OCI-LY7 (cell line): ENCODE results near the gene SCAF8. TPM values are rescaled to one million over a fixed set of nuclear protein-coding genes. Genes with fewer than 3 reads are reported as not detected.
"Not testable (repeated sequence)": the region's sequence is repeated elsewhere in the genome, so short reads cannot be mapped to it uniquely, and the experiment has no call there.

Experiments
- BruUV-seq: library from RNA; stranded (reverse); fragments of 400-500 nt; replicated peaks from 2 replicates; lab custom pipeline; 2021; lab: Mats Ljungman, UMichigan
- CTCF ChIA-PET: fragments of 300-600 bp; sonication (Branson Sonifier 250); formaldehyde crosslinking; loops from one replicate; lab custom pipeline; 2022; ENCODE audit warnings: antibody characterized with exemption; ENCODE audit not compliant: unreplicated experiment; lab: Charles Lee
- POLR2A ChIA-PET: fragments of 300-600 bp; sonication (Branson Sonifier 250); formaldehyde crosslinking; loops from one replicate; lab custom pipeline; 2022; ENCODE audit warnings: antibody characterized with exemption; lab: Charles Lee
- DNase-seq: peaks from one replicate; pipeline ENCODE4 v3.0.0-alpha.2; 2015; ENCODE audit warnings: low spot score
- H2AFZ ChIP-seq: fragments of 200-600 bp; sonication (generic), shearing (Covaris generic); 2 replicates; pipeline ENCODE4 v1.6.1; 2014; ENCODE audit warnings: mild to moderate bottlenecking, antibody characterized with exemption, low read length, moderate library complexity
- H3K27ac ChIP-seq: fragments of 200-600 bp; sonication (generic); 2 replicates; pipeline ENCODE4 v1.5.1; 2014; ENCODE audit warnings: mixed run types, low read depth, mild to moderate bottlenecking, moderate library complexity, low read length, inconsistent platforms; ENCODE audit not compliant: poor library complexity, severe bottlenecking
- H3K36me3 ChIP-seq: fragments of 200-600 bp; sonication (generic); 2 replicates; pipeline ENCODE4 v1.6.1; 2014; ENCODE audit warnings: mild to moderate bottlenecking, antibody characterized with exemption, low read length, moderate library complexity, mixed read lengths; ENCODE audit not compliant: insufficient read depth
- H3K4me1 ChIP-seq: fragments of 200-600 bp; sonication (generic); 2 replicates; pipeline ENCODE4 v1.5.1; 2014; ENCODE audit warnings: mild to moderate bottlenecking, low read length; ENCODE audit not compliant: insufficient read depth, poor library complexity, severe bottlenecking
- H3K4me2 ChIP-seq: fragments of 200-600 bp; sonication (generic); 2 replicates; pipeline ENCODE4 v1.6.1; 2014; ENCODE audit warnings: mild to moderate bottlenecking, low read length
- H3K4me3 ChIP-seq: fragments of 200-600 bp; sonication (generic); 2 replicates; pipeline ENCODE4 v1.5.1; 2014; ENCODE audit warnings: mild to moderate bottlenecking, low read depth, low read length; ENCODE audit not compliant: poor library complexity, severe bottlenecking
- H3K79me2 ChIP-seq: fragments of 200-600 bp; sonication (generic); 2 replicates; pipeline ENCODE4 v1.6.1; 2016; ENCODE audit warnings: low read depth, mild to moderate bottlenecking, low read length, moderate library complexity, mixed read lengths; ENCODE audit not compliant: insufficient read depth
- H3K9me2 ChIP-seq: fragments of 200-600 bp; sonication (generic); 2 replicates; pipeline ENCODE4 v1.6.1; 2016; ENCODE audit warnings: mild to moderate bottlenecking, low read length, mixed read lengths; ENCODE audit not compliant: insufficient read depth
- H3K9me3 ChIP-seq: fragments of 200-600 bp; sonication (generic); 2 replicates; pipeline ENCODE4 v1.6.1; 2014; ENCODE audit warnings: mild to moderate bottlenecking, mixed run types, low read length, mixed read lengths
- H4K20me1 ChIP-seq: fragments of 200-600 bp; sonication (generic); 2 replicates; pipeline ENCODE4 v1.6.1; 2014; ENCODE audit warnings: mild to moderate bottlenecking, antibody characterized with exemption, low read length, moderate library complexity, mixed read lengths; ENCODE audit not compliant: insufficient read depth
- CTCF ChIP-seq: fragments of 200-600 bp; sonication (generic); conservative IDR thresholded peaks from 2 replicates; pipeline ENCODE4 v1.5.1; 2014; ENCODE audit warnings: mild to moderate bottlenecking, antibody characterized with exemption, low read length, moderate library complexity, mixed read lengths
- EZH2phosphoT487 ChIP-seq: fragments of 200-600 bp; sonication (generic); IDR thresholded peaks from 2 replicates; pipeline ENCODE4 v1.6.1; 2018; ENCODE audit warnings: low read depth, borderline replicate concordance, mild to moderate bottlenecking, mixed run types, antibody characterized with exemption, low read length, moderate library complexity, mixed read lengths
- intact Hi-C: fragments of 100-400 bp; cut with micrococcal nuclease; formaldehyde crosslinking; loops from one replicate; pipeline ENCODE4 v1.10.0; 2022; ENCODE audit not compliant: unreplicated experiment
- total RNA-seq, 2 experiments: library from RNA; depleted of rRNA in 1 of 2; stranded (reverse); fragments of >200 nt in 1 of 2; shearing (Covaris generic) in 1 of 2; gene quantifications; 2 replicates each; pipeline ENCODE4 v1.2.3, GENCODE V29; 2014 to 2022

SCAF8 gene
- total RNA-seq, 2 experiments from 2014 or later, result 25.8 to 47.0 TPM

GRCh38 chr6:154742891-154743290, 9.7 kb downstream of the SCAF8 start:
- Histone ChIP-seq H4K20me1 (peaks cover 18% of the 10 kb centered on the region; the same call in 1 of the 2 replicates), H3K4me2 (no peak overlapping the region), H3K4me3 (no peak overlapping the region), H2AFZ (no peak overlapping the region), H3K36me3 (peaks cover 97% of the 10 kb centered on the region), H3K27ac (no peak overlapping the region), H3K4me1 (peaks cover 26% of the 10 kb centered on the region), H3K9me3 (peaks cover 18% of the 10 kb centered on the region; the same call in 1 of the 2 replicates), H3K79me2 (peaks cover 100% of the 10 kb centered on the region), H3K9me2 (no peaks in the 10 kb centered on the region)
- no peak for TF ChIP-seq EZH2phosphoT487
- TF ChIP-seq CTCF, result no peak
- CTCF ChIA-PET, result no interaction called here
- no TSS peak for BruUV-seq
- POLR2A ChIA-PET, result interaction anchor here (0.6 to 1.0 kb wide), 3 partner anchors 13 to 83 kb away, joined by 4 to 6 read pairs (median 4); no protein-coding TSS in a partner anchor
- intact Hi-C loops, result no loop called here
- no peak for DNase-seq

GRCh38 chr6:154744029-154744745, 11.0 kb downstream of the SCAF8 start:
- CTCF ChIA-PET, BruUV-seq, H3K4me2 ChIP-seq, H2AFZ ChIP-seq, H3K9me2 ChIP-seq, intact Hi-C loops, H4K20me1 ChIP-seq, H3K27ac ChIP-seq, DNase-seq, H3K4me3 ChIP-seq: not testable (repeated sequence)
- POLR2A ChIA-PET, result interaction anchor here (0.6 kb wide), 1 partner anchor 798 kb away, joined by 3 read pairs; no protein-coding TSS in a partner anchor
- peaks cover 13% of the 10 kb centered on the region for H3K4me1 ChIP-seq
- H3K79me2 ChIP-seq, result peaks cover 100% of the 10 kb centered on the region
- peaks cover 94% of the 10 kb centered on the region for H3K36me3 ChIP-seq
- H3K9me3 ChIP-seq, result peaks cover 20% of the 10 kb centered on the region; the same call in 1 of the 2 replicates

DNA sequence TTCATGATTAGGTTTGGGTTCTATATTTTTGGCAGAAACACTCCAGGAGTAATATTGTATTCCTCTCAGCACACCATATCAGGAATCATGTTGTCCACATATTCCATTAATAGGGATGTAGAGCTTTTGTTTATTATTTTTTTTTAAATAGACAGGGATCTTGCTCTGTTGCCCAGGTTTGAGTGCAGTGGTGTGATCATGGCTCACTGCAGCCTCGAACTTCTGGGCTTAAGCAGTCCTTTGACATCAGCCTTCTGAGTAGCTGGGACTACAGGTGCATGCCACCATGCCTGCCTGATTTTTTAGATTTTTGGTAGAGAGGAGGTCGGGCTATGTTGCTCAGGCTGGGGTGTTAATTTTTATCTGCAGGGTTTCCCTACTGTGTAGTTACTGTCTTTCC, 12.0 kb downstream of the SCAF8 start:
- H3K4me1 ChIP-seq, result peaks cover 13% of the 10 kb centered on the region
- peaks cover 100% of the 10 kb centered on the region for H3K79me2 ChIP-seq
- no peak overlapping the region for H3K27ac ChIP-seq
- no peaks in the 10 kb centered on the region; the same call in 1 of the 2 replicates for H4K20me1 ChIP-seq
- TF ChIP-seq CTCF (no peak), EZH2phosphoT487 (no peak)
- no peak overlapping the region for H3K4me2 ChIP-seq
- ChIA-PET CTCF (no interaction called here), POLR2A (interaction anchor here (2.0 kb wide), 1 partner anchor 10 kb away, joined by 5 read pairs; no protein-coding TSS in a partner anchor)
- peaks cover 87% of the 10 kb centered on the region for H3K36me3 ChIP-seq
- H3K9me2 ChIP-seq, result no peaks in the 10 kb centered on the region
- no peak overlapping the region for H2AFZ ChIP-seq
- DNase-seq, result no peak
- intact Hi-C loops, result no loop called here
- peaks cover 20% of the 10 kb centered on the region; the same call in 1 of the 2 replicates for H3K9me3 ChIP-seq
- BruUV-seq, result no TSS peak
- no peak overlapping the region for H3K4me3 ChIP-seq
